Astrocyte of the hippocampus (primary cell): ENCODE results near the gene VASN.
"Not testable (repeated sequence)": the region's sequence is repeated elsewhere in the genome, so short reads cannot be mapped to it uniquely, and the experiment has no call there.

Experiments used
- DNase-seq: peaks from one replicate; pipeline ENCODE4 v3.0.0; 2011; ENCODE audit warnings: low read depth, low spot score

The VASN gene

DNA sequence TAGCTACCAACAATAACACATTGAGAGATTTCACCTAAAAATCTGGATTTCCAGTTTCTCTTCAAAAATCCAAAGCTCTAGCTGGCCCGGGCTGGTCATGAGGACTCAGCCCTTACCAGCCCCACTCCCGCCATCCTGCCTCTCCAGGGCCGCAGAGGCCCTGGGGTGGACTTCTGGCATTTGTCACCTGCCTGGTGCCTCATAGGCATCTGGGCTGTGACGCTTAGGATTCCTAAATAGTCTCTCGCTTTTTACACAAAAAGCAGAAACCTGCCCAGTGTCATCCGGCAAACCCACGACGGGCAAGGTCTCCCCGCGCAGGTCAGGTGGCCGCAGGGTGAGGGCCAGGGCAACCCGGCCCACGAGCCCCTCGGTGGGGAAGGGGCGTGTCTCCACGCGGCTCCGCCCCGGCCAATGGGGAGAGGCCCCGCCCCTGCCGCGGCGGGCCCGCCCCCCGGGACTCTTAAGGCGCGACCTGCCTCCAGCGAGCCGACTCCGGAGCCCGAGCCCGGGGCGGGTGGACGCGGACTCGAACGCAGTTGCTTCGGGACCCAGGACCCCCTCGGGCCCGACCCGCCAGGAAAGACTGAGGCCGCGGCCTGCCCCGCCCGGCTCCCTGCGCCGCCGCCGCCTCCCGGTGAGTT lies at the start of gene VASN:
VASN (plus strand) TSS at position 492 of the 644 bp plus-strand sequence. CDS start 9,030 bp downstream, outside the sequence.
- DNase-seq = peak; percentile 92

DNA sequence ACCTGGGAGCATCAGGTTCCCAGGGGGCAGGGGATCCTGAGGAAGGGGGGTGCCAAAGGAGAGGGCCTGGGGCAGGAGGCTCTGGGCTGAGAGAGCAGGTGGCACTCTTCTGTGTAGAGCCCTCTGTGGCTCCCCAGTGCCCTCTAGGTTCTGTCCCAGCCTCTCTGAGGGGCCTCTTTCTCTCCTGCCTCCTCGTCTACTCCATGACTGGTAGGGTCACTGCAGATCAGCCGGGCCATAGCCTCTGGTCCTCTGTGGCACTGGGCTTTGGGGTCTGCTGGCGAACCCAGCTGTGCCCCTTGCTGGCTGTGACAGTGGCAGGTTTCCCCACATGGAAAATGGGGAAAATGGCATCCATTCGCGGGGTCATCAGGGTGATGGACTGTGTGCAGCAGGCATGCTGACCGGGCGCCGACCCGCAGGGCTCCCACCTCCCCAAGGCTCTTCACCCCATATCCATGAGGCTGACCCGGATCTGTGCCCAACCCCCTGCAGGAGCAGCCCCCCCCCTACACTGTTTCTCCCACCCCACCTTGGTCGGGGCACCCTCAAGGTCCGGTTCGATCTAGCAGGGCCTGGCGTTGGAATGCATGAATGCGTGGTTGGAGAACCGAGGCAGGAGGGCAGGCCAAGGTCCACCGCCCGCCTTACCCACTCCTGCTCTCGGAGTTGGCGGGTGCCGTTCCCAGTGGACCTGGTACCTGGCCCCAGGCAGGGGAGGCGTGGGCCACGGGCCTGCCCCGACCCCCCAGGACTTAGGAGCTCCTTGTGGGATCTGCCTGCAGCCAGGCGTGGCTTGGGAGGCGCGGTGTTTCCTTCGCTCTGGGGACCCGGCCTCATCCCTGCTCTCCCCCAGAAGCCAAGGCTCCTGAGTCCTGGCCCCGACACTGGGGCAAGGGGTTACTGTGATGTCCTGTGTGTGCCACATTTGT lies 49.3 kb upstream of the VASN start:
- DNase-seq = no peak

DNA sequence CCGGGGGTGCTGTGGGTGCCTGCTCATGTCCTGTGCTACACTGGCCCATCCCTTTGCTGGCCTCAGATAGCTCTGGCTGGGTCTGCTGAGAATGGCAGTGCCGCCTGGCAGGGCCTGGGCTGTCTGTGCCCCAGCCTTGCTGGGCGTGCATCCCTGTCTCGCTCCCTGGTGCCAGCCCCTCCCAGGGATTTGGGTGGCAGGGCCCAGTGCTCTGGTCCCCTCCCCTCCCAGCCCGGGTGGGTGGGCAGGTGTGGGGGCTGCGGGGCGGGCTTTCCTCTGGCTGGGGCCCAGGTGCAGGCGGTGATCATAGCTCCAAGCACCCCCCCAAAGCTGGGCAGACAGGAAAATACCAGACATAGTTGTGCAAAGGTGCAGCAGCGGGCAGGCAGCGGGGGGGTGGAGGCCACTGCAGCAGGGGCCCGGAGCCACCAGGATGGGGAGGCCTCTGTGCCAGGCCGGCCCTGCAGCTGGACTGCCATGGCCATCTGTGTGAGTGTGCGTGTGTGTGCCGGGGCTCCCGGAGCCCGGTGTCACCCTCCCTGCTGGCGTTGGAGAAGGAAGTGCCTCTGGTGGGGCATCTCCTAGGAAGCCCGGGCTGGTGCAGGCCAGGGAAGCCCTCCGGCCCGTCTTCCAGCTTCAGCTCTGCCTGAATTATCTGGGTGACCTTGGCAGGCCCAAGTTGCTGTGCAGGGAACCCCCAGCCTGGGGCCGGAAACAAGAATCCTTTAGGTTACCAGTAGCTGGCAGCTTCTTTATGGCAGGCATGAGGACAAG lies 48.4 kb upstream of the VASN start:
- DNase-seq = no peak

DNA sequence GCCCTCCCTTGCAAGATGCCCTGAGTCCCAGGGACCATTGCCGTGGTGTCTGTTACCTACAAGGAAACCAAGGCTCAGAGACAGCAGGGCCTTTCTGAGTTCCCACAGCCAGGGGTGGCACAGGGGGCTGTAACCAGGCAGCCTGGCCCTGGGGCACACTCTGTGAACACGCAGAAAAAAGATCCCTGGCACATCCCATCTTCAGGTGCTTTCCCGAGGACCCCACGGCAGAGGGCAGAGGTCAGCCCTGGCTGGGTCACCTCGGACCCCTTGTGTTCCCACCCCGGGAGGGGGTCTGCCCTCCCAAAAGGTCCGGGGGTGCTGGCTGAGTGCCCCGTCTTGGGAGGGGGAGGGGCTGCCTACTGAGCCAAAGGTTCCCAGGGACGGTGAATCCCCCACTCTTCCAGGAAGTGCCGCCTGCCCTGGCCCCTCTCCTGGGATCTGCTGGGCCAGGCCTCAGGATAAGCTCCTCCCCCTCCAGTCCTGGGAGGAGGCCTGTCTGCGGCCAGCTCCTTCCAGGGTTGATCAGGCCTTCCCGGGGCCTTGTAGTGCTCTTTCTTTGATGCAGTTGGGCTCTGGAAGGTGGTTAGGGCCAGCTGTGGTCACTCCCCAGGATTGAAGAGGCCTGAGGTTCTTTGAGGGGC lies 47.7 kb upstream of the VASN start:
- peak; percentile 65 for DNase-seq

DNA sequence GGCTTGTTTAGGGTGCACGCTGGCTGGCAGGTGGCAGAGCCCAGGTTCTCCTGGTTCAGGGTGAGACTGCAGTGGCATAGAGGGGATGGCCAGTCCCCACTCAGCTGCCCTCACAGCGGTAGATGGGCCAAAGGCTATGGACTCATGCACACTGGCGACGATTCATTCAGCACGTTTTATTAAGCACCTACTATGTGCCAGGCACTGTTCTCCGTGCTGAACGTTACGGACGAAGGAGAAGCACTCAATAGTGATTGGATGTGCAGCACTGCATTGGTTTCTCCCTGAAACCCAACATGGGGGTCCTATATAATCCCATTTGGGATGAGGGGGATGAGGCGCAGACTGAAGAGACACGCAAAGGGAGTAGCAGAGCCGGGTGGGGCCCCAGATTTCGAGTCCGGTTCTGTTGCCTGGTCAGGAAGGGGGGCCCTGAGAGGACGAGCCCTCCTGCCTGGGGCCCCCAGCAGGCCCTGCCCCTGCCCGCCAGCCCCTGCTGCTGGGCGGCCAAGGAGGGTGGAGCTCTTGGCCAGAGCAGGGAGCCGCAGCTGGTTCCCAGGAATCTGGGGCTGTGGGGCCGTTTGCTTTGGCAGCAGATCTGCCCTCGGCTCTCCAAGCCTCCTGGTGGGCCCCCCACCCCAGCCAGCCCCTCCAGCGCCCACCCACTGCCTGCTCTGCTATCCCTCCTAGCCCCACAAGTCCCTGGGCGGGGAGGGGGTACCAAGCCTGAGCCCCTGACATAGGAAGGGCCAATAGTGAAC lies 47.0 kb upstream of the VASN start:
- no peak for DNase-seq

DNA sequence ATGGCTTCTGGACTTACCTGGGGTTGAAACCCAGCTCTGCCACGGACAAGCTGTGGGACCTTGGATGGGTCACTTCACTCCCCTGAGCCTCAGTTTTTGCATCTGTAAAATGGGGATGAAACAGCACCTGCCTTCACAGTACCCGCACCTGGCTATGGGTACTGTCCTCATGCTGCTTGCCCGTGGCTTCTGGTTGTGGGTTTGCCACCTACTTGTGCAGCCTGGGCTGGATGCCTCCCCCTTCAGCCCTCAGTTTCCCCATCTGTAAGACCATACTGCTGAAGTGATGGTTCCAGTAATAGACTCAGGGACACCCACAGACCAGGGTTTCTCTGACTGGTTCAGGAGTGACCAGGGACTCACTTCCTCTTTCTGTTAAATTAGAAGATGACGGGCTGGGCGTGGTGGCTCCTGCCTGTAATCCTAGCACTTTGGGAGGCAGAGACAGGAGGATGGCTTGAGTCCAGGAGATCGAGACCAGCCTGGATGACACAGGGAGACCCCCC lies 46.3 kb upstream of the VASN start:
- no peak for DNase-seq

DNA sequence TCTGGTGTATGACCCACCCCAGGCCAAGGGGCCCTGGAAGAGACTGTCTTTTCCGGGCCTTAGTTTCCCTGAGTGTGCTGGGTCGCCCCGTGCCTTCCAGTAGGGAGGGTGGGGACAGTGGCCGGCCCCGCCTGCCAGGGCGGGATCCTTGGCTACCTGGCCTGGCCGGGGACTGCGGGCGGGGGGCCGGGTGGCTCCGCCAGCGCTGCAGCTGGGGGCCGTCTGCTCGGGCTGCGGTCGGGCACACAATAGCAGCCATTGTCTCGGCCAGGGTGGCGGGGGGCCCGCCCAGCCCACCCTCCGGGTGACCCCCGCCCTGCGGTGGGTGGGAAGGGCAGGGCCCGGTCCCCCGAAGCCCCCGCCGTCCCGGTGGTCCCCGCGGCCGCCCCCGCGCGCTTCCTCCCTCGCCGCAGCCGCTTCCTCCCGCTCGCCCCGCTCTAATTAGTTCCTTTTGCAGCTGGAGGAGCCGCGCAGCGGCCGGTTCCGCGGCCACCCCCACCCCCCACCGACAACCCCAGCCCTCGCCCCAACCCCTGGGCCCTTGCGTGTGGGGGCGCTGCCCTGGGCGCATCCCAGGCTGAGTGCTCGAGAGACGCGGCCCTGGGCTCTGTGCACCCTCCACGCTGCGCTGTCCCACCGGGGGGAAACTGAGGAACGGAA lies 44.1 kb upstream of the VASN start:
- DNase-seq = no peak

DNA sequence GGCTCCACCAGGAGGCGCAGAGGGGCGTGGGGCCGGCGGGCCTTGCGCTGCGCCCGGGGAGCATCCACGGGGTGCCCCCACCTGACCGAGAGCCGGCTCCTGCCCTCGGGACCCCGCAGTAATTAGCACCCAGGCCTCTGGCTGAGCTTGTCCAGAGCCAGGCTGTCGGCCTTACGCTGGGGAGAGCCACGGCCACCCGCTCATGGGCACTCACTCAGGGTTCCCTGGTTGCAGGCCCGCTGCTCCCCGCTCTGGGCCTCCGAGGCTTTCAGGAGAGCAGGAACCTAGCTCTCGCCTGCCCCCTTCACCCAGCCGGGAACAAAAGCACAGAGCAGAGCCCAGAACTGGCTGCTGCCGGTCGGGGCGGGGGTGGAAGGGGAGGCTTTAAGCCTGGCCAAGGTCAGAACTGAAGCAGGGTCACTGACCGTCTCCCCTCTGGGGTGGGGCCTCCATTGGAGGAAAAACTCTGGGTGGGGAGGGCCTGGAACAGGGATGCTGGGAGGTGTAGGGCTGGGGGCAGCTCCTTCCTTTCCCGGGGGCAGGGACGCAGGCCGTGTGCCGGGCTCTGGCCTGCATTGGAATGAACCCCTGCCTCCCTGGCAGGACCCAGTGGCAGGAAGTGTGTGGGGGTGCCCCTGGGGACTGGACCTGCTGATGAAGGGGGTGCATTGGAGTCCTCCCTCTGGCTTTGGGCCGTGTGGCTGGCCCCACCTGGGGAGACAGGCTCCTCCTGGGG lies 43.4 kb upstream of the VASN start:
- peak; percentile 87 for DNase-seq

DNA sequence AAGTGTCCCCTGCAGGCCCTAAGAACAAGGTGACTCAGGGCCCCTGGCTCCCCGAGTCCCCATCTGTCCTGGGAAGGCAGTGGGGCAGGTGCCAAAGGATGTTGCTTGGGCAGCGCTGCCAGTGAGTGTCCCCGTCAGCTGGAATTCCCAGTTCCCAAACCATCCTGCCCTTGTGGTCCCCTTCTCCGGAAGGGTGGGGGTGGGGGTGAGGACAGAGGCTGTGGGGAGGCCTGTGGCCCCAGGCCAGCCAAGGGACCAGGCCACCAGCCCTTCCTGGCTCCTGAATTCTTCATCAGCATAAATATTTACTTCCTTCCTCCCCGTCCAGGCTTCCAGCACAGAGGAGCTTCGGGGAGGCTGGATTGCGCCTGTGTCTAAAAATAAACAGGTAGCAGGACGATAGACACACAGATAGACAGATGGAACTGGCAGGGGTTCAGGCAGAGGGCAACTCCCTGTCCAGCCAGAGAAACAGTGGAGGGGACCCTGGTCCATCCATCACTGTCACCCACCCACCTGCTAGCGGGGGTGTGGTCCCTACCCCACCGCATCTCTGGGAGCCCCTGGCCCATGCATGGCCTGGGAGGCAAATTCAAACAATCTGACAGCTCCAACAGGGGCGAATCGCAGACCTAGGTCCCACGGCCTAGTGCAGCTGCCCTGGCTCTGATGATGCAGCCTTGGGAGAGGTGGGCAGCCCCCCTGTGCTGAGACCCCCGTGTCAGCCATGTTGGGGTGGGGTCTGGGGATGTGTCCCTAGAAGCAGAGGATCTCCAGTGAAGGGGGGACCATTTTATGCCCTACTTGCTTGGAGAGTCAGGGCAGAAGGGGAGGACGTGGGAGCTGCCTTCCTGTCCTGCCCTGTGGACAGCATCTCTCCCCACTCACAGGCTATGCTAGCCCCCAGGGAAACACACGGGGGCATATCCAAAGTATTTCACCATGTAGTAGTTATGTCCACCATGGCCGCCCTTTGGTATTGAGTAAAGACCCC lies 42.6 kb upstream of the VASN start:
- no peak for DNase-seq

DNA sequence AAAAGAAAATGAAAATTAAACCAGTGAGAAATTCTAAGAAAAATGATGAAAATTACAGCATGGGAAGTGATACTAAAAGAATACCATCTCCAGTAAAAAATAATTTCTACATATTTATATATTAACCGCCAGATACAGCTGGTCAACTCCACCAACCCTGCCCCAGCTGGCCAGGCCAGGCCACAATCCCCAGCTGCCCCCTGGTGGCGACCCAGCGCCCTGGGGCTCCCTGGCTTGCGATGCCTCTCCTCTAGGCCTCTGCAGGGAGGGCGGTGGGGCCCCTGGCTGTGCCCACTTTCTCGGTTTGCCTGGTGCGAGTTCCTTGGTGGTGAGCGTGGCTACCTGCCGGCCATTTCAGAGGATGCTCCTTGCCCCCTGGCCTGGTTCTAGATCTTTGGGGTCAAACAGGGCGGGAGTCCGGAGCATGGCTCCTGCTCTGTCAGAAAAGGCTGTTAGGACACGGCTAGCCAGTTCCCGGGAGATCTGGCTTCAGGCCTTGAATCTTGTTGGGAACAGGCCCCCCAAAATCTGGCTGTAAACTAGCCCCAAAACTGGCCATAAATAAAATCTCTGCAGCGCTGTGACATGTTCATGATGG lies 41.3 kb upstream of the VASN start:
- DNase-seq = peak; percentile 81

DNA sequence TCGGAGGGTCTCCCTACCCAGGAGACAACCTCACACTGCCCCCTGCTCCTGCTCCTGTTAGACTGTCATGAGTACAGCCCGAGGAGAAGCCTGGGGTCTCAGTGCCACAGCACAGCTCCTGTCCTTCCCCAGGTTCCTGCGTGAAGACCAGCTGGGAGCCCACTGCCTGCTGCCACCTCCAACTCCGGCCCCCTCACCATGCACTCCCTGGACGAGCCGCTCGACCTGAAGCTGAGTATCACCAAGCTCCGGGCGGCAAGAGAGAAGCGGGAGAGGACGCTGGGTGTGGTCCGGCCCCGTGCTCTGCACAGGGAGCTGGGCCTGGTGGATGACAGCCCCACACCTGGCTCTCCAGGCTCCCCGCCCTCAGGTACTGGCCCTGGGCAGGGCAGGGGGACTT lies 39.6 kb upstream of the VASN start:
- DNase-seq = no peak

DNA sequence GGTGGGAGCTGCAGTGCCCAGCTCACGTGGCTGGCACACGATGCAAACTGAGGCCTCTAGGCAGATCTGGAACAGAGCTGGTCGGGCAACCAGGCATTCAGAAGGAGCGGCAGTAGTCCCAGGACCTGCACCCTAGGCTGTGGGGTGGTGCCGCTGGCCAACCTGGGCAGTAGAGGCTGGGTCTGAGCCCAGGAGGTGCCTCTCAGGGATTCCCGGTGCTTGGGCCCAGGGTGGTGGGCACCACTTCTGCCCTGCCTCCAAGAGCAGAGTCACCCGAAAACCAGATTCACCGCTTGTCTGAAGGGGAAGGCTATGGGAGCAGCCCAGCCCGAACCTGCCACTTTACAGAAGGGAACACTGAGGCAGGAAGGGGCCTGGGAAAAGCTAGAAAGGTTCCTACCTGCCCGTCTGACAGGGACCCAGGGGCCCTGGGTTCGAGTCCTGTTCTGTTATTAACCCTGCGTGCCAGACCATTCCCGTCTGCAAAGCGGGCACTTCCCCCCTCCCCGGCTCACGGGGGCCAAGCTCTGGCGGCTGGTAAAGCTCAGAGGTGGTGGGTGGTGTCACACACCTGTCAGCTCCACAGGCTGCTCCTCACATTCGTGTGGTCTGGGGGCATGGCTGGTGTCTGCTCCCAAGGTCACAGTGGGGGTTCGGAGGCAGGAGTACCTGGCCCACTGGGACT lies 38.9 kb upstream of the VASN start:
- no peak for DNase-seq

DNA sequence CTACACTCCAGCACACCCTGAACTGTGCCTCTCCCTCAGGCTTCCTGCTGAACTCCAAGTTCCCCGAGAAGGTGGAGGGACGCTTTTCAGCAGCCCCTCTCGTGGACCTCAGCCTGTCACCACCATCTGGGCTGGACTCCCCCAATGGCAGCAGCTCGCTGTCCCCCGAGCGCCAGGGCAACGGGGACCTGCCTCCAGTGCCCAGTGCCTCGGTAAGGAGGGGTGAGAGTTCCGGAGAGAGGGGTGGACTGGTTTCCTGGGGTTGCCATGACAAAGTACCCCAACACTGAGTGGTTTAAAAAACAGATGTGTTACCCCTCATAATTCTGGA lies 38.4 kb upstream of the VASN start:
- no peak for DNase-seq

DNA sequence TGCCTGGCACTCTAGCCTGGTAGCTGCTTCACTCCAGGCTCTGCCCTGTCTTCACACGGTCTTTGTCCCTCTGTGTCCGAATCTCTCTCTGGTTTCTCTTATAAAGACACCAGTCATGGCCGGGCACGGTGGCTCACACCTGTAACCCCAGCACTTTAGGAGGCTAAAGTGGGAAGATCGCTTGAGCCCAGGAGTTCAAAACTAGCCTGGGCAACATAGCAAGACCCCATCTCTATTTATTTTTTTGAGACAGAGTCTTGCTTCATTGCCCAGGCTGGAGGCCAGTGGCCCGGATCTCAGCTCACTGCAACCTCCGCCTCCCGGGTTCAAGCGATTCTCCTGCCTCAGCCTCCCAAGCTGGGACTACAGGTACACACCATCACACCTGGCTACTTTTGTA lies 37.9 kb upstream of the VASN start:
- DNase-seq = not testable (repeated sequence)

DNA sequence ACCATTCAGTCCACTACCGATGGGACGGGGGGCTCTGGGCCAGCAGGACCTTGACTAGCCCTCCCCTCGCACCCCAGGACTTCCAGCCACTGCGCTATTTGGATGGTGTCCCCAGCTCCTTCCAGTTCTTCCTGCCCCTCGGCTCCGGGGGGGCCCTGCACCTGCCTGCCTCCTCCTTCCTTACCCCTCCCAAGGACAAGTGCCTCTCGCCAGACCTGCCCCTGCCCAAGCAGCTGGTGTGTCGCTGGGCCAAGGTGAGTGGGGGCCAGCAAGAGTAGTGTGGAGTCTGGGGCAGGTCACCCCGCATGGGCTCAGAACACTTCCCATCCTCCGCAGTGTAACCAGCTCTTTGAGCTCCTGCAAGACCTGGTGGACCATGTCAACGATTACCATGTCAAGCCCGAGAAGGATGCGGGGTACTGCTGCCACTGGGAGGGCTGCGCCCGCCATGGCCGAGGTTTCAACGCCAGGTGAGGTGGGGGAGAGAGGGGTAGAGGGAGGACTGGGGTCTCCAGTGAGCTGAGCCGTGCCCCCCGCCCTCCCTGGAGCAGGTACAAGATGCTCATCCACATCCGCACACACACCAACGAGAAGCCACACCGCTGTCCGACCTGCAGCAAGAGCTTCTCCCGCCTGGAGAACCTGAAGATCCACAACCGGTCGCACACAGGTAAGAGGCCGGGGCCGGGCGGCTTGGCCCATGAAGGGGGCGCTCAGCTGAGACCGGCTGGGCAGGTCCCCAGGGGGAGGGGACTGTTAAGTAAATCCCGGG lies 36.7 kb upstream of the VASN start:
- no peak for DNase-seq

DNA sequence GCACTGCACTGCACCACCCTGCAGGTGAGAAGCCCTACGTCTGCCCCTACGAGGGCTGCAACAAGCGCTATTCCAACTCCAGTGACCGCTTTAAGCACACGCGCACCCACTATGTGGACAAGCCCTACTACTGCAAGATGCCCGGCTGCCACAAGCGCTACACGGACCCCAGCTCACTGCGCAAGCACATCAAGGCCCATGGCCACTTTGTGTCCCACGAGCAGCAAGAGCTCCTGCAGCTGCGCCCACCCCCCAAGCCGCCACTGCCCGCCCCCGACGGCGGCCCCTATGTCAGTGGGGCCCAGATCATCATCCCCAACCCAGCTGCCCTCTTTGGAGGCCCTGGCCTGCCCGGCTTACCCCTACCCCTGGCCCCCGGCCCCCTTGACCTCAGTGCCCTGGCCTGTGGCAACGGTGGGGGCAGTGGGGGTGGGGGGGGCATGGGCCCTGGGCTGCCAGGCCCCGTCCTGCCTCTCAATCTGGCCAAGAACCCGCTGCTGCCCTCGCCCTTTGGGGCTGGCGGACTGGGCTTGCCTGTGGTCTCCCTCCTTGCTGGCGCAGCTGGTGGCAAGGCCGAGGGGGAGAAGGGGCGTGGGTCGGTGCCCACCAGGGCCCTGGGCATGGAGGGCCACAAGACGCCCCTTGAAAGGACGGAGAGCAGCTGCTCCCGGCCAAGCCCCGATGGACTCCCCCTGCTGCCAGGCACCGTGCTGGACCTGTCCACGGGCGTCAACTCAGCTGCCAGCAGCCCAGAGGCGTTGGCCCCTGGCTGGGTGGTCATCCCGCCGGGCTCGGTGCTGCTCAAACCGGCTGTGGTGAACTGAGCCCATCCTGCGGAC lies 34.7 kb upstream of the VASN start:
- no peak for DNase-seq
